Endometrial microvascular endothelial cells (primary cell): ENCODE results near the gene CFL1. TPM values are rescaled to one million over a fixed set of nuclear protein-coding genes. Genes with fewer than 3 reads are reported as not detected.

Experiments used
- in situ Hi-C: cut with HindIII; loops from 2 replicates; pipeline ENCODE4 v1.10.0; 2017; ENCODE audit warnings: low sequenced_read_pairs, low pct_unique_long_range_greater_than_20kb; ENCODE audit errors: inconsistent ontology term
- total RNA-seq: library from RNA; depleted of rRNA; stranded (reverse); fragments of >200 nt; gene quantifications from one replicate; pipeline ENCODE4 v1.2.3, GENCODE V29; 2015; ENCODE audit errors: inconsistent ontology term

The CFL1 gene
- total RNA-seq, 1 donor from 2014 or later: 2,359 TPM

- in situ Hi-C loops: no loop called here
Measured at GRCh38 chr11:65890324-65891218, 32.6 kb upstream of the CFL1 start, which contains the start of gene CCDC85B. CCDC85B (plus strand) TSS chr11:65890673; CDS start chr11:65890784, 111 bp downstream.

GRCh38 chr11:65888163-65888814, 30.3 kb upstream of the CFL1 start, which contains the start of gene FIBP:
FIBP (minus strand) TSS chr11:65888471; CDS start chr11:65888418, 53 bp downstream.
- in situ Hi-C loops: no loop called here

GRCh38 chr11:65887723-65888162, 29.8 kb upstream of the CFL1 start:
- in situ Hi-C loops: no loop called here

GRCh38 chr11:65886826-65887722, 29.1 kb upstream of the CFL1 start:
- in situ Hi-C loops: no loop called here

GRCh38 chr11:65885808-65886536, 28.0 kb upstream of the CFL1 start:
- in situ Hi-C loops: no loop called here

- in situ Hi-C loops: no loop called here
Measured at GRCh38 chr11:65885231-65885630, 27.3 kb upstream of the CFL1 start.

- in situ Hi-C loops: no loop called here
Measured at GRCh38 chr11:65884716-65885092, 26.7 kb upstream of the CFL1 start.

- in situ Hi-C loops: no loop called here
Measured at GRCh38 chr11:65883786-65884715, 26.1 kb upstream of the CFL1 start.

GRCh38 chr11:65883058-65883761, 25.2 kb upstream of the CFL1 start:
- in situ Hi-C loops: no loop called here

- in situ Hi-C loops: no loop called here
Measured at GRCh38 chr11:65882120-65883057, 24.4 kb upstream of the CFL1 start.

- in situ Hi-C loops: no loop called here
Measured at GRCh38 chr11:65880844-65881421, 23.0 kb upstream of the CFL1 start.

- in situ Hi-C loops: no loop called here
Measured at GRCh38 chr11:65880027-65880426, 22.0 kb upstream of the CFL1 start.

- in situ Hi-C loops: no loop called here
Measured at GRCh38 chr11:65879617-65880016, 21.6 kb upstream of the CFL1 start, which contains the start of gene CTSW. CTSW (plus strand) TSS chr11:65879837; CDS start chr11:65879855, 18 bp downstream.

GRCh38 chr11:65873318-65874156, 15.6 kb upstream of the CFL1 start:
- in situ Hi-C loops: no loop called here
